Measurements from ENCODE around the gene ZNF775.

The ZNF775 gene

DNA sequence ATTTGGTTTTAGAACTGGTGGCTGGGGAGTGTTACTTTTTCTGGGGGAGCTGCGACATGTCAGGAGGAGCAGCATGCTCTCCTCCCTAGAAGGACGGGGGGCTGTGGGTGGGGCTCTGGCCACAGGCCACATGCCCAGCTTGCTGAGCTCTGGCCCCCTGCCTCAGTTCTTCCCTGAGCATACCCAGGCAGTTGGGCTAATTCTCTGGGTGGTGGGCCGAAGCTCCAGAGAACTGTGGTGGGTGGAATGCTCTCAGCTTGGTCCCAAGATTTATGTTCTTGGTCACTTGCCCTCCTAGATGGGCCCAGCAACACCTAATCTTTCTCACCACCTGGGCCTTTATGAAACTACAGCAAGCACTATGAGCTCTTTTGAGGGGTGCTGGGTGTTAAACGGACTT, 5.1 kb upstream of the ZNF775 start:
- H3K36me3 ChIP-seq (ENCODE audit: control insufficient read depth, insufficient read depth, low read length): peaks cover 27% of the 10 kb centered on the region
- H3K27me3 ChIP-seq (replicated peaks; ENCODE audit: control insufficient read depth, insufficient read depth, low read length): no peaks in the 10 kb centered on the region
- no peak for DNase-seq (ENCODE audit: extremely low read depth, insufficient read length)
- TF ChIP-seq CTCF (IDR thresholded peaks at IDR 0.05; ENCODE audit: insufficient read depth, low read length, poor library complexity, severe bottlenecking): no peak
- no peak overlapping the region for H3K4me3 ChIP-seq (replicated peaks; ENCODE audit: low read depth, low read length)

DNA sequence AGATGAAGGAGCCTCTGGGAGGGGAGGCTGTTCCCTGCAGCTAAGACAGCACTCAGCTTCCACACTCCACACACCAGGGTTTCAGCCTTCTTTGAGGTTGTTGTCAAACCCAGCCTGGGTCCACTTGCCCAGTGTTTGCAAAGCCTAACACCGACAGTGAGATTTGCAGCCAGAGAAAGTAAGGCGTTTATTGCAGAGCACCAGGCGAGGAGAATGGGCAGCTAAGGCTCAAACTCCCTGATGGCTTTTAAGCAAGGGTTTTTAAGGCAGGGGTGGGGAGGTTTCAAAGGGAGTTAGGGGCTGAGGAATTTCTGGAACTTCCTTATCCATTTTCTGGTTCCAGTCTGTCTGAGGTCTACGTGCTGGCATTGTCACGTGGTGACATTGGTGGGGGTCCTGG, 4.7 kb upstream of the ZNF775 start:
- Histone ChIP-seq H3K4me3 (replicated peaks; ENCODE audit: low read depth, low read length) (no peak overlapping the region), H3K36me3 (ENCODE audit: control insufficient read depth, insufficient read depth, low read length) (peaks cover 27% of the 10 kb centered on the region), H3K27me3 (replicated peaks; ENCODE audit: control insufficient read depth, insufficient read depth, low read length) (no peaks in the 10 kb centered on the region)
- DNase-seq (ENCODE audit: extremely low read depth, insufficient read length): no peak
- no peak for TF ChIP-seq CTCF (IDR thresholded peaks at IDR 0.05; ENCODE audit: insufficient read depth, low read length, poor library complexity, severe bottlenecking)

GRCh38 chr7:150375662-150376521, 3.2 kb upstream of the ZNF775 start:
- no peak for TF ChIP-seq CTCF (IDR thresholded peaks at IDR 0.05; ENCODE audit: insufficient read depth, low read length, poor library complexity, severe bottlenecking)
- Histone ChIP-seq H3K27me3 (replicated peaks; ENCODE audit: control insufficient read depth, insufficient read depth, low read length) (no peaks in the 10 kb centered on the region), H3K4me3 (replicated peaks; ENCODE audit: low read depth, low read length) (no peak overlapping the region), H3K36me3 (ENCODE audit: control insufficient read depth, insufficient read depth, low read length) (peaks cover 27% of the 10 kb centered on the region)
- peak; percentile 59 for DNase-seq (ENCODE audit: extremely low read depth, insufficient read length)

GRCh38 chr7:150376560-150376959, 2.6 kb upstream of the ZNF775 start:
- 0 out of 2 replicates have a peak overlapping the region, but pooled peaks have one; percentile 3 for H3K4me3 ChIP-seq (replicated peaks; ENCODE audit: low read depth, low read length)
- peaks cover 23% of the 10 kb centered on the region for H3K36me3 ChIP-seq (ENCODE audit: control insufficient read depth, insufficient read depth, low read length)
- no peaks in the 10 kb centered on the region for H3K27me3 ChIP-seq (replicated peaks; ENCODE audit: control insufficient read depth, insufficient read depth, low read length)
- TF ChIP-seq CTCF (IDR thresholded peaks at IDR 0.05; ENCODE audit: insufficient read depth, low read length, poor library complexity, severe bottlenecking): no peak
- no peak for DNase-seq (ENCODE audit: extremely low read depth, insufficient read length)

- TF ChIP-seq CTCF (IDR thresholded peaks at IDR 0.05; ENCODE audit: insufficient read depth, low read length, poor library complexity, severe bottlenecking): no peak
- Histone ChIP-seq H3K27me3 (replicated peaks; ENCODE audit: control insufficient read depth, insufficient read depth, low read length) (no peaks in the 10 kb centered on the region), H3K4me3 (replicated peaks; ENCODE audit: low read depth, low read length) (no peak overlapping the region), H3K36me3 (ENCODE audit: control insufficient read depth, insufficient read depth, low read length) (peaks cover 19% of the 10 kb centered on the region)
- DNase-seq (ENCODE audit: extremely low read depth, insufficient read length): no peak
Measured at GRCh38 chr7:150377196-150377595, 1.9 kb upstream of the ZNF775 start.

Data from GM06990 (cell line).